Epithelial cell of esophagus (primary cell): ENCODE results near the gene MMP25.

Experiments
- DNase-seq: peaks from one replicate; pipeline ENCODE4 v3.0.0; 2010; ENCODE audit warnings: low read depth
- H3K4me3 ChIP-seq: 2 replicates; pipeline ENCODE4 v1.5.1; 2011; ENCODE audit warnings: mild to moderate bottlenecking, low read length, control low read depth
- CTCF ChIP-seq: IDR thresholded peaks from 2 replicates; pipeline ENCODE4 v1.5.1; 2011; ENCODE audit warnings: low read depth, mild to moderate bottlenecking, low read length, control low read depth, inconsistent platforms; ENCODE audit not compliant: insufficient read depth; ENCODE audit errors: missing control alignments

Gene MMP25, protein sequence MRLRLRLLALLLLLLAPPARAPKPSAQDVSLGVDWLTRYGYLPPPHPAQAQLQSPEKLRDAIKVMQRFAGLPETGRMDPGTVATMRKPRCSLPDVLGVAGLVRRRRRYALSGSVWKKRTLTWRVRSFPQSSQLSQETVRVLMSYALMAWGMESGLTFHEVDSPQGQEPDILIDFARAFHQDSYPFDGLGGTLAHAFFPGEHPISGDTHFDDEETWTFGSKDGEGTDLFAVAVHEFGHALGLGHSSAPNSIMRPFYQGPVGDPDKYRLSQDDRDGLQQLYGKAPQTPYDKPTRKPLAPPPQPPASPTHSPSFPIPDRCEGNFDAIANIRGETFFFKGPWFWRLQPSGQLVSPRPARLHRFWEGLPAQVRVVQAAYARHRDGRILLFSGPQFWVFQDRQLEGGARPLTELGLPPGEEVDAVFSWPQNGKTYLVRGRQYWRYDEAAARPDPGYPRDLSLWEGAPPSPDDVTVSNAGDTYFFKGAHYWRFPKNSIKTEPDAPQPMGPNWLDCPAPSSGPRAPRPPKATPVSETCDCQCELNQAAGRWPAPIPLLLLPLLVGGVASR

DNA sequence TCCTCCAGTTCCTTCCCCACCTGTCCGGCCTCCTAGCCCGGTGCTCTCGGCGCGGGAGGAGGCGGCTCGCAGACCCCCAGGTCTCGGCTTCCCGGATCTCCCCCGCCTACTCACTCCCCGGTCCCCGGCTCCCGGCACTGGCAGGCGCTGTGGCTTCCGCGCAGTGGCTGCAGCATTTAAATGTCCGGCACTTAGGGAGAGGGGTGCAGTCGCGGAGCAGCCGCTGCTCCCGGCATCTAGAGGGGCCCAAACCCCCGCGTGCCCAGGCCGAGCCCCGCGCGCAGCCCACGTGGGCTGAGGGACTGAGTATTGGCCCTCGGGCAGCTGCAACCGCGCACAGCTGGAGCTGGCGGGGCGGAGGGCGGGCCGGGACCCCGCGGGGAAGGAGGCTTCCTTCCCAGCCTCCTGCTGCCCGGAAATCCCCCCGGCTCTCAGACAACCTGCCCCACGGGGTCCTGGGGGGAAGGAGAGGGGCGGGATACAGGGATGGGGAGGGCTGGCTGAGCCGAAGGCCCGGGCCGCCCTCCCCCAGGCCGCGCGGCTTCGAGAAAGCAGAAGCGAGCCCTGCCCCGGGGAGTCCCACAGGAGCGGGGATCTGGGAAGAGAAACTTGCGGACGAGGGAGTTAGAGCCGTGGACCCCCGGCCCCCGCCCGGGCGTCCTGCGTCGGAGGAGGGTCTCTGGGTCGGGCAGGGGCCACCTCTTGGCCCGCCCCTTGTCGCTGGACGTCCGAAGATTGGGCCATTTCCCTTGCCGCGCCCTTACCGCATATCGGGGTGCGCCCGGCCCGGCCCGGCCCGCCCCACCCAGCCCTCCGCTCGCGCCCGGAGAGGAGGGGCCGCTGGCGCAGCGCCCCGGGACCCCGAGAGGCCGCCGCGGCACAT, at the start of gene MMP25:
MMP25 (plus strand) TSS at position 804 of the 883 bp plus-strand sequence. CDS start 357 bp downstream, outside the sequence.
- TF ChIP-seq CTCF, result no peak
- H3K4me3 ChIP-seq, result peak within 1 kb of the TSS; percentile 37
- DNase-seq, result no peak

DNA sequence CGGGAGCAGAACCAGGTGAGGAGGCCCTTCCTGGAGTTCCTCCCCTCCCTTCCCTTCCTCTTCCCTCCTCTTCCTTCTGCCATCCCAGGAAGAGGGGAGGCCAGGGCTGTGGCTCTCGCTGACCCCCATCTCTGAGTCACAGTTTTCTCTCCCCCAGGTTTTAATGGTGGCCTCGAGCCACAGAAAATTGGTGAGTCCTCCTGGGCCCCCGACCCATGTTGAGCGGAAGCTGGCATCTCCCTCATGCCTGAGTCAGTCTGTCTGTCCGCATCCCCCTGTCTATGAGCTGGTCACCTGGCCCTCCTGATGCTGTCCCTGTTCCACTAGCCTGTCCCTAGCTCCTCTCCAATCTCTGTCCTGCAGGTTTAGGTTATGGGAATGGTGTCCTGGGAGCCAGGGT, 46.4 kb upstream of the MMP25 start:
- no peak for TF ChIP-seq CTCF
- H3K4me3 ChIP-seq, result no peak overlapping the region
- no peak for DNase-seq

DNA sequence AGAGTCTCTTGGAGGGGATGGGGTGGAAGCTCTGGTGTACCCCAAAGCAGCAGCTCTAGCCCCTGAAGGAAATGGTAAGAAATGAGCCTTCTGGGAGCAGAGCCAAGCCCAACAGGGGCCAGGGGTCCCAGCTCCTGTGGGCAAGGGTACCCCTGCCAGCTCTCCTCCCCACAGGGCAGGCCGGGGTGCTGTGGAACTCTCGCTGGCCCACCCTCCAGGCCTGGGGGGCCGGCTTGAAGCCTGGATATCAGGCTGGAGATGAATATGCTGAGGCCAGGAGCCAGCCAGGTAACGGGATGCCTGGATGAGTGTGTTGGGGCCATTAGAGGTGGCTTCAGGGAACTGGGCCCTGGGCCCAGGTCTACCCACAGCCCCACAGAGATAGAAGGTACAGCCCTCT, 45.8 kb upstream of the MMP25 start:
- DNase-seq, result no peak
- H3K4me3 ChIP-seq, result no peak overlapping the region
- no peak for TF ChIP-seq CTCF

GRCh38 chr16:3001316-3001715, 45.0 kb upstream of the MMP25 start:
- no peak for TF ChIP-seq CTCF
- no peak for DNase-seq
- H3K4me3 ChIP-seq, result no peak overlapping the region

- no peak overlapping the region for H3K4me3 ChIP-seq
- TF ChIP-seq CTCF, result peak; percentile 52
- DNase-seq, result peak; percentile 100
Measured at GRCh38 chr16:3003582-3004270, 42.6 kb upstream of the MMP25 start.

DNA sequence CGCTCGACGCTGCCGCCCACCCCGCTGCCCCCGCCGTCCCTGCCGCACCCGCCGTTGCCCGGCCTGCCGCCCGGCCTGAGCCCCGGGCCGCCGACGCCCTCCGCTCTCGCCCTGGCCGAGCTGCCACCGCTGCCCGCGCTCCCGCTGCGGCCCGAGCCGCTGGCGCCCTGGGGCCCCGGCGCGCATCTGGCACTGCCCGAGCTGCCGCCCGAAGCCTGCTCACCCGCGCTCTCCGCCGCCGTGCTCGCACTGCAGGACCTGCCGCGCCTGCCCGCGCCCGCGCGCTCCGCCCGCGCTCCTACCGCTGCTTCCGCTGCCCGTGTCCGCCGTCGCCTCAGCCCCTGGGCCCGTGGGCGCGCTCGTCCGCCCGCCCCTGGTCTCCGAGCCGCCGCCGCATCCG, 42.0 kb upstream of the MMP25 start:
- peak; percentile 52 for DNase-seq
- no peak overlapping the region for H3K4me3 ChIP-seq
- no peak for TF ChIP-seq CTCF
